ENCODE results near the gene L1CAM. TPM values are rescaled to one million over a fixed set of nuclear protein-coding genes. Genes with fewer than 3 reads are reported as not detected.

L1CAM gene
- polyA plus RNA-seq, 1 of the 3 experiments (the other 2 are of a cell fraction): 1.9 TPM

GRCh38 chrX:153867139-153867538, 18.8 kb downstream of the L1CAM start:
- Histone ChIP-seq H3K4me3 (ENCODE audit: low read depth in 2 of 2, low read length in 1 of 2) (no peak overlapping the region), H3K27ac (ENCODE audit: low read depth in 2 of 2, low read length in 1 of 2) (no peak overlapping the region), H3K9me3 (no peaks in the 10 kb centered on the region), H2AFZ (ENCODE audit: low read depth) (no peak overlapping the region), H3K9me2 (no peaks in the 10 kb centered on the region), H4K20me1 (ENCODE audit: insufficient read depth) (no peaks in the 10 kb centered on the region), H3F3A (replicated peaks; ENCODE audit: insufficient read depth) (no peaks in the 10 kb centered on the region), H3K79me2 (ENCODE audit: insufficient read depth) (no peaks in the 10 kb centered on the region), H3K4me1 (ENCODE audit: control insufficient read depth in 1 of 2, insufficient read depth in 2 of 2, low read depth in 1 of 2, low read length in 1 of 2) (peaks cover 0 to 9% of the 10 kb centered on the region in 2 experiments; a peak in 1 of 4 replicates), H3K36me3 (replicated peaks in 1 of 2; ENCODE audit: control insufficient read depth in 1 of 2, insufficient read depth in 2 of 2, low read length in 1 of 2) (no peaks in the 10 kb centered on the region), H3K27me3 (ENCODE audit: insufficient read depth) (no peaks in the 10 kb centered on the region), H3K4me2 (no peak overlapping the region), H3K9ac (no peak overlapping the region)
- CTCF ChIA-PET: no interaction called here
- DNase-seq: no peak
- POLR2A ChIA-PET: interaction anchor here (0.6 kb wide), 1 partner anchor 12 kb away, joined by 3 read pairs; no protein-coding TSS in a partner anchor
- TF ChIP-seq PBX3 (IDR thresholded peaks at IDR 0.05) (no peak), RXRA (IDR thresholded peaks at IDR 0.05; ENCODE audit: borderline replicate concordance, low read depth) (no peak), RCOR1 (IDR thresholded peaks at IDR 0.05; ENCODE audit: low read length) (no peak), TAF1 (IDR thresholded peaks at IDR 0.05; ENCODE audit: borderline replicate concordance, low read depth, low read length) (no peak), MAX (IDR thresholded peaks at IDR 0.05; ENCODE audit: low read depth) (no peak), GABPA (IDR thresholded peaks at IDR 0.05; ENCODE audit: low read depth) (no peak), EZH2phosphoT487 (IDR thresholded peaks at IDR 0.05; ENCODE audit: borderline replicate concordance, low read depth) (no peak), TCF12 (IDR thresholded peaks at IDR 0.05) (no peak), SMC3 (IDR thresholded peaks at IDR 0.05; ENCODE audit: low read depth, low read length) (no peak), FOSL2 (IDR thresholded peaks at IDR 0.05; ENCODE audit: borderline replicate concordance, low read depth) (no peak), FOXM1 (IDR thresholded peaks at IDR 0.05; ENCODE audit: low read depth) (no peak), SIN3A (IDR thresholded peaks at IDR 0.05; ENCODE audit: borderline replicate concordance, low read depth, low read length) (no peak), CHD2 (IDR thresholded peaks at IDR 0.05; ENCODE audit: low read length, partially characterized antibody) (no peak), MXI1 (IDR thresholded peaks at IDR 0.05; ENCODE audit: low read depth, low read length) (no peak), POLR2AphosphoS5 (IDR thresholded peaks at IDR 0.05; ENCODE audit: low read depth, low read length) (no peak), REST (IDR thresholded peaks at IDR 0.05; ENCODE audit: low read depth, low read length) (no peak), FOXJ3 (CRISPR knock-in tag; IDR thresholded peaks at IDR 0.05) (no peak), EP300 (IDR thresholded peaks at IDR 0.05; ENCODE audit: borderline replicate concordance in 1 of 2, low read depth in 1 of 2, low read length in 1 of 2) (no peak), USF1 (IDR thresholded peaks at IDR 0.05; ENCODE audit: borderline replicate concordance, low read depth) (no peak)
- 51% methylated on average over 5 of the region's 9 CpGs for WGBS (ENCODE audit: low lambda C conversion rate)

Measured in SK-N-SH (cell line).